ENCODE measurements around the gene ECHS1.

- TF ChIP-seq POLR2AphosphoS5 (IDR thresholded peaks at IDR 0.05): no peak
- TF ChIP-seq CTCF (IDR thresholded peaks at IDR 0.05 in 8 of 11, conservative IDR thresholded peaks at IDR 0.05 in 3 of 11): no peak
Observed at GRCh38 chr10:133370030-133370786, 2.9 kb downstream of the ECHS1 start.

Data from spleen (tissue), 7 donors.